Head of caudate nucleus (tissue), 42 donors: Measurements from ENCODE around the gene SMPDL3A.
A peak's percentile ranks its signal among the peaks of the same experiment; 100 is the strongest.

Source experiments
- DNase-seq, 42 donors: peaks; one replicate each; pipeline versions ENCODE4 v3.0.0 to v3.0.0-alpha.2; 2020 to 2021; ENCODE audit warnings: mixed read lengths in 7 of 42
- intact Hi-C: fragments of 100-400 bp; cut with DNase I; formaldehyde crosslinking; loops from one replicate; pipeline ENCODE4 v1.15.0; 2022

Gene SMPDL3A

GRCh38 chr6:122833021-122833491, 44.0 kb downstream of the SMPDL3A start:
- intact Hi-C loops: loop anchor here (10.0 kb wide), 1 partner anchor 48 kb away; the partner anchor contains the start of gene SMPDL3A

DNA sequence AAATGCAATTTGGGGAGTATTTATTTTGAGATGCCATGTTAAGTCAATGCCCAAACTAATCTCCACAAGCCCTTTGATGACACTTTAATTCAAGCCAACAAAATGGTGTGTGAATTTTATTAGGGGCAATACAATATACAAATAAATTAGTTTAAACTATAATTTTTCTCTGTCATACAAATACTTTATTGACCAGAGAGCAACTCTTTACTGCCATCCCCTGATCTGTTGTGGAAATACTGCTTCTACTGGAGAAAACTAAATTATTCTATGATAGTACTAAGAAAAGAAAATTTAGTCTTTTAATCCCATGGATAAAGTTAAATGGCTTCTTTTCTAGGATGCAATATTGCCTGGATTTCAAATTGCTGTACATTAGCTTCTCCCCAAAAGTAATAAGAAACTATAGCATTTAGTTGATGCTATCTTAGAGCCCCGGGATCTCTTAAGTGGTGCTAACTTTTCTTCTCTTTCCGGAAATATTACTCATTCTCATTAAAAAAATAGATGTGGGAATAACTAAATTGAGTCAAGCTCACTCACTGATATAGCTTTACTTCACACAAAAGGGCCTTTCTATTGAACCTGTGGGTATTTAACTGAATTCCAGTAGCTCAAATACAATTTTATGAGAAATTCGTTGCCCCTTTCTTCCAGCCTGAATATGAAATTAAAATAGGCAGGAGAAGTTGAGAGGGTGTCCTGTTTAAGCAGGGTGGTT, 49.2 kb downstream of the SMPDL3A start:
- peak in 2 of 42 donors; percentile 17 to 40 for DNase-seq
- intact Hi-C loops: loop anchor here (5.0 to 10.0 kb wide), 2 partner anchors 53 to 106 kb away; partner anchors contain the start of gene SMPDL3A

More at GRCh38 chr6:122833021-122833491, 44.0 kb downstream of the SMPDL3A start:
- DNase-seq: peak in 41 of 42 donors; percentile 8 to 86 (median 62)

- intact Hi-C loops: loop anchor here (5.0 to 10.0 kb wide), 2 partner anchors 55 to 107 kb away; partner anchors contain the start of gene SMPDL3A
- peak in 40 of 42 donors; percentile 11 to 91 (median 68) for DNase-seq
Observed at GRCh38 chr6:122839472-122839871, 50.4 kb downstream of the SMPDL3A start.

DNA sequence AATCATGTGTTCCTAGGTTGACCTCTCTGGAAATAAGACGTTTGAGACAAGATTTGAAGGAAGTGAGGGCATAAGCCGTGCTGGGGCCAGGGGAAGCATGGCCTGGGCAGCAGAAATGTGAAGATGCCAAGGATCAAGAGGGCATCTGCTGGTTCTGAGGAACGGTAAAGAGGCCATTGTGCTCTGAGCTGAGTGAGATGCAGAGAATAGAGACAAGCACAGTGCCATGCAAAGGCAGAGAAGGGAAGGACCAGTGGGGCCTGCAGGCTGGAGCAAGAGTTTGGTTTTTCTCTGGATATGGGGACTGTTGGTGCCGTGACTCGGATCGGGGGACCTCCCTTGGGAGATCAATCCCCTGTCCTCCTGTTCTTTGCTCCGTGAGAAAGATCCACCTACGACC, 50.8 kb downstream of the SMPDL3A start:
- intact Hi-C loops: loop anchor here (5.0 to 10.0 kb wide), 2 partner anchors 55 to 108 kb away; partner anchors contain the start of gene SMPDL3A
- DNase-seq: peak in 1 of 42 donors; percentile 15

DNA sequence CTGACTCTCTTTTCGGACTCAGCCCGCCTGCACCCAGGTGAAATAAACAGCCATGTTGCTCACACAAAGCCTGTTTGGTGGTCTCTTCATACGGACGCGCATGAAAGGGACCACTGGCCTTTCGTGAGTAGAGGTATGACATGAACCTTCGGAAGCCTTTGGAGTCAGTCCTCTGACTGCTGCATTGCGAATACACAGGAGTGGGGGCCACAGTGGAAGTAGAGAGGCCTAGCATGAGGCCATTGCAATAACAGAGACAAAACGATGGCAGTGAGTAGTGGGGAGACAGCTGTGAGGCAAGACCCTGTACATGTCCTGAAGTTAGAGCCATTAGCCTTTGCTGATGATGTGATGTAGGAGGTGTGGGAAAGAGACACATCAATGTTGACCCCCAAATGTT, 56.4 kb downstream of the SMPDL3A start:
- intact Hi-C loops: no loop called here

GRCh38 chr6:122845916-122846612, 57.0 kb downstream of the SMPDL3A start:
- intact Hi-C loops: no loop called here
- DNase-seq: no peak

More for the DNA sequence above, 56.4 kb downstream of the SMPDL3A start:
- DNase-seq: no peak

DNA sequence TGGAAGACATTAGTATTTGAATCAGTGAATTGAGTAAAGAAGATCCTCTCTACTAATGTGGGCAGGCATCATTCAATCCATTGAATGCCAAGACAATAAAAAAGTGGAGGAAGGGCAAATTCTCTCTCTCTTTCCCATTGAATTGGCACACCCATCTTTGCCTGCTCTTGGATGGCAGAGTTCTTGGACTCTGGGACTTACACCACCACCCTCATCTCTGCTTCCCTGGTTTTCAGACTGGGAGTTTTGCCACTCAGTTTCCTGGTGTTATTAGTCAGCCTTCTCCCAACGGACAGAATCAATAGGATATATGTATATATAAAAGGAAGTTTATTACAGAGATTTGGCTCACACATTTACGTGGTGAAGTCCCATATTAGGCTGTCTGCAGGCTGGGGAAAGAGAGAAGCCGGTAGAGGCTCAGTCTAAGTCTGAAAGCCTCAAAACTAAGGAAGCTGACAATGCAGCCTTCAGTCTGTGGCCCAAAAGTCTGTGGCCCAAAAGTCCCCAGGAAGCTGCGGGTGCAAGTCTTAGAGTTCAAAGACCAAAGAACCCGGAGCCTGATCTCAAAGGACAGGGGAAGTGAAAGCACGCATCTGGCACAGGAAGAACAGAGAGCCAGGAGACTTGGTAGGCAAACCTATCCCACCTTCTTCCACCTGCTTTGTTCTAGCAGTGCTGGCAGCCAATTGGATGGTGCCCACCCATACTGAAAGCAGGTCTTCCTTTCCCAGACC, 64.4 kb downstream of the SMPDL3A start:
- no peak for DNase-seq
- intact Hi-C loops: no loop called here
